GM19372 (cell line): ENCODE data around the gene SLC25A31.
A peak's percentile ranks its signal among the peaks of the same experiment; 100 is the strongest.

Experiments used
- ATAC-seq: cut with Tn5 transposase; IDR thresholded peaks from one replicate; pipeline ENCODE4 v1.9.1; 2021; ENCODE audit warnings: mild to moderate bottlenecking, low read depth, moderate library complexity; ENCODE audit not compliant: unreplicated experiment

Gene SLC25A31

GRCh38 chr4:127730142-127730913, at the start of gene SLC25A31:
TSS of gene SLC25A31 (plus strand) at chr4:127730400. CDS start at chr4:127730546, 146 bp downstream.
- ATAC-seq, result no peak

GRCh38 chr4:127685292-127685691, 44.9 kb upstream of the SLC25A31 start:
- no peak for ATAC-seq

- no peak for ATAC-seq
Measured at GRCh38 chr4:127686658-127687057, 43.5 kb upstream of the SLC25A31 start.

- ATAC-seq, result no peak
Measured at GRCh38 chr4:127687580-127687979, 42.6 kb upstream of the SLC25A31 start.

- ATAC-seq, result peak; percentile 97
Measured at GRCh38 chr4:127698789-127699200, 31.4 kb upstream of the SLC25A31 start.

- ATAC-seq, result no peak
Measured at GRCh38 chr4:127708985-127709384, 21.2 kb upstream of the SLC25A31 start.

- no peak for ATAC-seq
Measured at GRCh38 chr4:127709456-127709855, 20.7 kb upstream of the SLC25A31 start.

- ATAC-seq, result no peak
Measured at GRCh38 chr4:127731406-127731805, 1.2 kb downstream of the SLC25A31 start.

- ATAC-seq, result peak; percentile 82
Measured at GRCh38 chr4:127732623-127733328, 2.6 kb downstream of the SLC25A31 start.

GRCh38 chr4:127734976-127735375, 4.8 kb downstream of the SLC25A31 start:
- ATAC-seq, result no peak

- ATAC-seq, result no peak
Measured at GRCh38 chr4:127737295-127737694, 7.1 kb downstream of the SLC25A31 start.

GRCh38 chr4:127741247-127741646, 11.0 kb downstream of the SLC25A31 start:
- ATAC-seq, result no peak

GRCh38 chr4:127747883-127748282, 17.7 kb downstream of the SLC25A31 start:
- no peak for ATAC-seq

GRCh38 chr4:127748957-127749356, 18.8 kb downstream of the SLC25A31 start:
- no peak for ATAC-seq

- no peak for ATAC-seq
Measured at GRCh38 chr4:127756906-127757305, 26.7 kb downstream of the SLC25A31 start.

GRCh38 chr4:127759228-127759820, 29.1 kb downstream of the SLC25A31 start:
- ATAC-seq, result peak; percentile 46

- peak; percentile 4 for ATAC-seq
Measured at GRCh38 chr4:127759893-127760292, 29.7 kb downstream of the SLC25A31 start.

GRCh38 chr4:127771535-127772275, 41.5 kb downstream of the SLC25A31 start:
- ATAC-seq, result no peak

GRCh38 chr4:127772769-127773671, 42.8 kb downstream of the SLC25A31 start:
- ATAC-seq, result no peak

GRCh38 chr4:127775843-127776242, 45.6 kb downstream of the SLC25A31 start:
- no peak for ATAC-seq
